Endometrial microvascular endothelial cells (primary cell): ENCODE measurements around the gene L1TD1. TPM values are rescaled to one million over a fixed set of nuclear protein-coding genes. Genes with fewer than 3 reads are reported as not detected.

Experiments used
- total RNA-seq: library from RNA; depleted of rRNA; stranded (reverse); fragments of >200 nt; gene quantifications from one replicate; pipeline ENCODE4 v1.2.3, GENCODE V29; 2015; ENCODE audit errors: inconsistent ontology term

Gene L1TD1
- total RNA-seq, 1 donor from 2014 or later: not detected

Other genes with a start within 250 kb of the L1TD1 start
- gene KANK4, start 124.6 kb downstream of the L1TD1 start, total RNA-seq: not detected
- gene USP1, start 242.2 kb downstream of the L1TD1 start, total RNA-seq: 32.3 TPM